ENCODE data around the gene BCAP31.

BCAP31 gene

GRCh38 chrX:153672531-153673427, 51.4 kb downstream of the BCAP31 start:
- no peak for ATAC-seq
- no peak for TF ChIP-seq ZFP3 (CRISPR knock-in tag; IDR thresholded peaks at IDR 0.05)
- TF ChIP-seq ESRRG (CRISPR knock-in tag; IDR thresholded peaks at IDR 0.05) = no peak
- no peak for TF ChIP-seq CSDC2 (CRISPR knock-in tag; IDR thresholded peaks at IDR 0.05)
- TF ChIP-seq GLIS3 (CRISPR knock-in tag; IDR thresholded peaks at IDR 0.05) = no peak
- no peak for TF ChIP-seq TSHZ2 (CRISPR knock-in tag; IDR thresholded peaks at IDR 0.05)
- no peak for TF ChIP-seq ZC3H10 (CRISPR knock-in tag; IDR thresholded peaks at IDR 0.05)
- no peak for TF ChIP-seq ZNF8 (CRISPR knock-in tag; IDR thresholded peaks at IDR 0.05)
- no peak for TF ChIP-seq TOX (CRISPR knock-in tag; IDR thresholded peaks at IDR 0.05; ENCODE audit: borderline replicate concordance)
- no peak for TF ChIP-seq OSR1 (CRISPR knock-in tag; IDR thresholded peaks at IDR 0.05)
- TF ChIP-seq RARB (CRISPR knock-in tag; IDR thresholded peaks at IDR 0.05) = no peak
- TF ChIP-seq ISL1 (CRISPR knock-in tag; IDR thresholded peaks at IDR 0.05) = no peak
- TF ChIP-seq PPARA (CRISPR knock-in tag; IDR thresholded peaks at IDR 0.05; ENCODE audit: borderline replicate concordance) = no peak
- no peak for TF ChIP-seq CREB5 (CRISPR knock-in tag; IDR thresholded peaks at IDR 0.05; ENCODE audit: low read depth)
- no peak for TF ChIP-seq SNAI2 (CRISPR knock-in tag; IDR thresholded peaks at IDR 0.05)
- TF ChIP-seq BACH2 (CRISPR knock-in tag; IDR thresholded peaks at IDR 0.05; ENCODE audit: borderline replicate concordance) = no peak
- TF ChIP-seq POU6F1 (CRISPR knock-in tag; IDR thresholded peaks at IDR 0.05; ENCODE audit: borderline replicate concordance, low read depth) = no peak
- no peak for TF ChIP-seq ARNTL (CRISPR knock-in tag; IDR thresholded peaks at IDR 0.05; ENCODE audit: borderline replicate concordance, low read depth)
- TF ChIP-seq ZNF565 (CRISPR knock-in tag; conservative IDR thresholded peaks at IDR 0.05; ENCODE audit: low read depth) = no peak

- ATAC-seq = no peak
- TF ChIP-seq RARB (CRISPR knock-in tag; IDR thresholded peaks at IDR 0.05) (no peak), TOX (CRISPR knock-in tag; IDR thresholded peaks at IDR 0.05; ENCODE audit: borderline replicate concordance) (no peak), CREB5 (CRISPR knock-in tag; IDR thresholded peaks at IDR 0.05; ENCODE audit: low read depth) (no peak), ZNF8 (CRISPR knock-in tag; IDR thresholded peaks at IDR 0.05) (no peak), ESRRG (CRISPR knock-in tag; IDR thresholded peaks at IDR 0.05) (no peak), PATZ1 (CRISPR knock-in tag; IDR thresholded peaks at IDR 0.05; ENCODE audit: borderline replicate concordance) (no peak), BACH2 (CRISPR knock-in tag; IDR thresholded peaks at IDR 0.05; ENCODE audit: borderline replicate concordance) (no peak), ZC3H10 (CRISPR knock-in tag; IDR thresholded peaks at IDR 0.05) (no peak), OSR1 (CRISPR knock-in tag; IDR thresholded peaks at IDR 0.05) (no peak), PPARA (CRISPR knock-in tag; IDR thresholded peaks at IDR 0.05; ENCODE audit: borderline replicate concordance) (no peak), GLIS3 (CRISPR knock-in tag; IDR thresholded peaks at IDR 0.05) (no peak), ZFP3 (CRISPR knock-in tag; IDR thresholded peaks at IDR 0.05) (no peak), TCF4 (CRISPR knock-in tag; IDR thresholded peaks at IDR 0.05; ENCODE audit: borderline replicate concordance) (no peak), ZFP30 (CRISPR knock-in tag; IDR thresholded peaks at IDR 0.05) (no peak), CSDC2 (CRISPR knock-in tag; IDR thresholded peaks at IDR 0.05) (no peak), POU6F1 (CRISPR knock-in tag; IDR thresholded peaks at IDR 0.05; ENCODE audit: borderline replicate concordance, low read depth) (no peak), CSRNP3 (CRISPR knock-in tag; IDR thresholded peaks at IDR 0.05) (no peak), SNAI2 (CRISPR knock-in tag; IDR thresholded peaks at IDR 0.05) (no peak)
Measured at GRCh38 chrX:153671589-153672530, 52.3 kb downstream of the BCAP31 start.
